Thyroid gland (tissue), 4 donors: ENCODE data around the gene KRTAP4-8. TPM values are rescaled to one million over a fixed set of nuclear protein-coding genes. Genes with fewer than 3 reads are reported as not detected.
"Not testable (repeated sequence)": the region's sequence is repeated elsewhere in the genome, so short reads cannot be mapped to it uniquely, and the experiment has no call there.

Source experiments
- DNase-seq, 2 donors: peaks; one replicate each; pipeline ENCODE4 v3.0.0-alpha.2; 2019
- H3K27ac ChIP-seq, 3 donors: fragments of 200-600 bp; sonication (generic); 1 replicate in 2 of 3; 2 replicates in 1 of 3; pipeline ENCODE4 v1.5.1; 2016 to 2019; ENCODE audit warnings: mild to moderate bottlenecking in 1 of 3, moderate library complexity in 1 of 3
- H3K27me3 ChIP-seq: fragments of 200-600 bp; sonication (generic); one replicate; pipeline ENCODE4 v1.5.1; 2019
- H3K36me3 ChIP-seq, 2 donors: fragments of 200-600 bp; sonication (generic); one replicate each; pipeline ENCODE4 v1.5.1; 2016 to 2019
- H3K4me1 ChIP-seq, 2 donors: fragments of 200-600 bp; sonication (generic); one replicate each; pipeline ENCODE4 v1.5.1; 2017 to 2019
- H3K4me3 ChIP-seq, 3 donors: fragments of 200-600 bp; sonication (generic); replicated peaks in 1 of 3; 1 replicate in 2 of 3; 2 replicates in 1 of 3; pipeline ENCODE4 v1.5.1; 2016; ENCODE audit warnings: mild to moderate bottlenecking in 1 of 3
- H3K9me3 ChIP-seq: fragments of 200-600 bp; sonication (generic); one replicate; pipeline ENCODE4 v1.5.1; 2017
- CTCF ChIP-seq, 6 experiments: fragments of 200-600 bp in 3 of 6; fragments of 450-650 bp in 3 of 6; sonication (generic) in 3 of 6; IDR thresholded peaks; one replicate each; pipeline ENCODE4 v1.5.1; 2016 to 2019; ENCODE audit warnings: antibody characterized with exemption in 6 of 6, mild to moderate bottlenecking in 2 of 6, inconsistent platforms in 1 of 6, moderate library complexity in 1 of 6
- POLR2A ChIP-seq, 2 donors: fragments of 450-650 bp; IDR thresholded peaks; one replicate each; pipeline ENCODE4 v1.6.1; 2017; ENCODE audit warnings: antibody characterized with exemption in 2 of 2, mild to moderate bottlenecking in 2 of 2, moderate library complexity in 1 of 2
- WGBS, 2 donors: methylation state at CpG; one replicate each; pipeline ENCODE4 v1.1.5; 2017; 5-methylcytosine and 5-hydroxymethylcytosine counted together
- intact Hi-C: fragments of 100-400 bp; cut with DNase I; formaldehyde crosslinking; loops from one replicate; pipeline ENCODE4 v1.15.1; 2023
- total RNA-seq, 4 donors: library from RNA; depleted of rRNA; stranded (reverse); fragments of >200 nt; gene quantifications; one replicate each; pipeline ENCODE4 v1.2.3, GENCODE V29; 2016

KRTAP4-8 gene
- total RNA-seq, result not detected

DNA sequence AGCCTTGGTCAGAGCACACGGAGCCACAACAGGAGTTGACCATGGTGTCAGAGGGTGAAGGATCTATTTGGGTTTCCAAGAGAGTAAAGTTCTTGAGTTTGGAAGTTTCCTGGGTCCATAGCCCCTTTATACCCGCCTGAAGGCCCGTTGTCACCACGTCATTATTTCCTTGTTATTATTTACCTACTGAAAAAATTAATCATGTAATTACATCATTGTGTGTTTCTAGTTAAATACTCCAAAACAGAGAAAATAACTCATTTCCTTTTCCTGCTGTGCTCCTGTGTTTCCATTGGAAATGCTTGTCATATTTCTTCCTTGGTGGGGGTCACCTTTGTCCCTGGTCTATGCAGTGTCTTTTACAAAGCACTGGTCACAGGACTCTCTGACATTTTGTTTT is at the start of gene KRTAP4-8:
Gene KRTAP4-8 (minus strand): TSS at position 101 of the 400 bp plus-strand sequence. CDS start 58 bp downstream, at position 43.
- no peak for DNase-seq
- no peak for TF ChIP-seq CTCF (IDR thresholded peaks at IDR 0.05)
- TF ChIP-seq POLR2A (IDR thresholded peaks at IDR 0.05), result no peak
- WGBS, 2 donors, result 75% methylated on average over 4 of the region's 4 CpGs
- H3K27me3 ChIP-seq, result no peaks in the 10 kb centered on the region
- H3K36me3 ChIP-seq, result no peaks in the 10 kb centered on the region
- no peaks in the 10 kb centered on the region for H3K4me1 ChIP-seq
- H3K4me3 ChIP-seq, result no peak within 1 kb of the TSS
- intact Hi-C loops, result no loop called here
- no peaks in the 10 kb centered on the region for H3K9me3 ChIP-seq
- H3K27ac ChIP-seq, result no peak within 1 kb of the TSS

- Histone ChIP-seq H3K9me3 (no peaks in the 10 kb centered on the region), H3K27ac (no peak overlapping the region), H3K4me3 (no peak overlapping the region), H3K27me3 (no peaks in the 10 kb centered on the region), H3K4me1 (no peaks in the 10 kb centered on the region), H3K36me3 (no peaks in the 10 kb centered on the region)
- intact Hi-C loops, result no loop called here
- no peak for DNase-seq
- WGBS, 2 donors, result 91 to 94% methylated on average over 2 of the region's 2 CpGs
- TF ChIP-seq CTCF (IDR thresholded peaks at IDR 0.05), result no peak
- no peak for TF ChIP-seq POLR2A (IDR thresholded peaks at IDR 0.05)
Measured at GRCh38 chr17:41145261-41145660, 47.3 kb upstream of the KRTAP4-8 start.

GRCh38 chr17:41144846-41145245 is 46.9 kb upstream of the KRTAP4-8 start:
- TF ChIP-seq CTCF (IDR thresholded peaks at IDR 0.05), result no peak
- TF ChIP-seq POLR2A (IDR thresholded peaks at IDR 0.05), result no peak
- 87 to 91% methylated on average over 1 of the region's 1 CpG for WGBS, 2 donors
- no peaks in the 10 kb centered on the region for H3K9me3 ChIP-seq
- intact Hi-C loops, result no loop called here
- H3K4me3 ChIP-seq, result no peak overlapping the region
- H3K4me1 ChIP-seq, result no peaks in the 10 kb centered on the region
- H3K27ac ChIP-seq, result no peak overlapping the region
- no peaks in the 10 kb centered on the region for H3K36me3 ChIP-seq
- no peaks in the 10 kb centered on the region for H3K27me3 ChIP-seq
- no peak for DNase-seq

DNA sequence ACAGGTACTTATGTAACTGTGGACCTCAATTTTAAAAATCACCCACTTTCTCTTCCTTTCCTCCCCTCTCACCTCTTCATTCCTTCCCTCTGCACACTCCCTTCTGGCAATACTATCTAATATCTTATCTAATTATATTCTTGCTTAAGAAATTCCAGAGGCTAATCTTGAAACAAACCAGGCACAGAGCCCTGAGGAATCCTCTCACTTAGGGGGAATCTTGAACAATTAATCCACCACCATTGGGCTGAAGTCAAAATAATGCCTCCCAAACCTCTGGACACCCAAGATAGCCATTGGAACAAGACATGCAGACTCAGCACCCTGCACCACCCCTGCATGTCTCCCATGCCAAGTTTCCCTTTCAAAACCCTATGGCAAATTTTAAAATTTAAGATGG is 43.4 kb upstream of the KRTAP4-8 start:
- TF ChIP-seq POLR2A (IDR thresholded peaks at IDR 0.05), result no peak
- TF ChIP-seq CTCF (IDR thresholded peaks at IDR 0.05), result no peak
- Histone ChIP-seq H3K4me3 (no peak overlapping the region), H3K9me3 (no peaks in the 10 kb centered on the region), H3K27ac (no peak overlapping the region), H3K36me3 (no peaks in the 10 kb centered on the region), H3K4me1 (no peaks in the 10 kb centered on the region), H3K27me3 (no peaks in the 10 kb centered on the region)
- intact Hi-C loops, result no loop called here
- DNase-seq, result no peak

DNA sequence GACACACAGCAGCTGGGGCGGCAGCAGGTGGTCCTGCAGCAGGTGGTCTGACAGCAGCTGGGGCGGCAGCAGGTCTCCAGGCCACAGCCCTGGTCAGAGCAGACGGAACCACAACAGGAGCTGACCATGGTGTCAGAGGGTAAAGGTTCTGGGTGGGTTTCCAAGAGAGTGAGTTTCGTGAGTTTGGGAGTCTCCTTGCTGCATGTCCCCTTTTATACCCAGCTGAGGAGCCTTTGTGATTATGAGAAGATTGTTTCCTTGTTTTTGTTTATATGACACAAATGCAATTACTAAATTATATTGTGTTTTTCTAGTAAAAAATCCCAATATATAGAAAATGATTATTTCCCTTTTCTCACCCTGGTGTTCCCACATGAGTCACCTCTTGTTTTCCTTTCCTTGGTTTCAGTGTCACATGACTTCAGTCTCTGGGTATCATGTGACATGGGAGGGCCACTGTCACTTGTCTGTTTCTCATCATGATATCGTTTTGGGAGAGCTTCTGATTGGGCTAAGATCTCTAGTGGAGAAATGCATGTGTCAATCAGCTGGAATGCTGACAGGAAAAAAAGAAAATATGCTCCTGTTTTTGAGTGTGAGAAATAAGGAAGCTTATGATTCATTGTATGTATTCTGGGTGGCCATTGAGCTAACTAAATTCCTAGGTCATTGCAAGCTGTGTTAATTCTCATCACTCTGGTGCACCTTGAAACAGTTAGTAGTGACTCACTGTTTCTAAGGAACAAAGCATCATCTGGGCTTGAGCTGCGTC is 42.6 kb upstream of the KRTAP4-8 start, which contains the start of gene KRTAP4-6:
Gene KRTAP4-6 (minus strand): TSS at position 185 of the 772 bp plus-strand sequence. CDS start 57 bp downstream, at position 128.
- DNase-seq, result no peak
- intact Hi-C loops, result no loop called here
- H3K4me1 ChIP-seq, result no peaks in the 10 kb centered on the region
- no peak within 1 kb of the TSS for H3K27ac ChIP-seq
- H3K9me3 ChIP-seq, result no peaks in the 10 kb centered on the region
- no peak within 1 kb of the TSS for H3K4me3 ChIP-seq
- no peaks in the 10 kb centered on the region for H3K27me3 ChIP-seq
- WGBS, 2 donors, result 82 to 93% methylated on average over 5 to 6 of the region's 6 CpGs
- TF ChIP-seq CTCF (IDR thresholded peaks at IDR 0.05), result no peak
- TF ChIP-seq POLR2A (IDR thresholded peaks at IDR 0.05), result no peak
- no peaks in the 10 kb centered on the region for H3K36me3 ChIP-seq

GRCh38 chr17:41139865-41140264 is 41.9 kb upstream of the KRTAP4-8 start:
- H3K27ac ChIP-seq, H3K4me1 ChIP-seq, H3K27me3 ChIP-seq, H3K9me3 ChIP-seq, DNase-seq, H3K36me3 ChIP-seq, H3K4me3 ChIP-seq, intact Hi-C loops: not testable (repeated sequence)
- WGBS, 2 donors, result 90 to 96% methylated on average over 10 to 11 of the region's 12 CpGs
